Neutrophil (primary cell): ENCODE data around the gene TPSD1.

Source experiments
- H3K27ac ChIP-seq: fragments of 200-600 bp; sonication (generic); 2 replicates; pipeline ENCODE4 v1.5.1; 2016; ENCODE audit warnings: mild to moderate bottlenecking, moderate library complexity
- H3K27me3 ChIP-seq: fragments of 200-600 bp; sonication (generic); 2 replicates; pipeline ENCODE4 v1.6.0; 2016; ENCODE audit warnings: mild to moderate bottlenecking
- H3K36me3 ChIP-seq: fragments of 200-600 bp; sonication (generic); 2 replicates; pipeline ENCODE4 v1.5.1; 2017
- H3K4me1 ChIP-seq, 2 experiments: fragments of 200-600 bp in 1 of 2; sonication (generic) in 1 of 2; 1 replicate in 1 of 2; 2 replicates in 1 of 2; pipeline versions ENCODE4 v1.5.1 to v1.6.1; 2013 to 2016; ENCODE audit warnings: low read depth in 1 of 2, low read length in 1 of 2, mild to moderate bottlenecking in 1 of 2, moderate library complexity in 1 of 2; ENCODE audit not compliant: control insufficient read depth in 1 of 2, insufficient read depth in 1 of 2
- H3K4me3 ChIP-seq, 2 experiments: fragments of 200-600 bp in 1 of 2; sonication (generic) in 1 of 2; 1 replicate in 1 of 2; 2 replicates in 1 of 2; pipeline ENCODE4 v1.5.1; 2013 to 2016; ENCODE audit warnings: low read depth in 1 of 2, low read length in 1 of 2, mild to moderate bottlenecking in 1 of 2, moderate library complexity in 1 of 2
- H3K9me3 ChIP-seq: fragments of 200-600 bp; sonication (generic); 2 replicates; pipeline ENCODE4 v1.5.1; 2016
- TF ChIP-seq, protein P1 (sequence below): fragments of 200-600 bp; sonication (generic); IDR thresholded peaks from 2 replicates; pipeline ENCODE4 v1.5.1; 2016; ENCODE audit warnings: antibody characterized with exemption

Gene TPSD1

DNA sequence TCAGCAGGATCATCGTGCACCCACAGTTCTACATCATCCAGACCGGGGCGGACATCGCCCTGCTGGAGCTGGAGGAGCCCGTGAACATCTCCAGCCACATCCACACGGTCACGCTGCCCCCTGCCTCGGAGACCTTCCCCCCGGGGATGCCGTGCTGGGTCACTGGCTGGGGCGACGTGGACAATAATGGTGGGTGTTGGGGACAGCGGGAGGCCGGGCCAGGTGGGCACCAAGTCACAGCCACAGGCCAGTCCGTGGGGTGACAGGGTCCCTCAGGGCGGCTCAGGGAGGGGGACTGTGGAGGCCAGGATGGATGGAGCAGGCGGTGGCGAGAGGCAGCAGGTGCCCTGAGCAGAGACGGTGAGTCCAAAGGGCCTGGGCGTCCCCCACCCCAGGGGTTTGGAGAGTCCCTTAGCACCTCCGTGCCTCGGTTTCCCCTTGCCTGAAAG is 1.0 kb downstream of the TPSD1 start:
- Histone ChIP-seq H3K27ac (no peak overlapping the region), H3K4me3 (no peak overlapping the region), H3K9me3 (no peaks in the 10 kb centered on the region), H3K36me3 (no peaks in the 10 kb centered on the region), H3K4me1 (no peaks in the 10 kb centered on the region), H3K27me3 (peaks cover 33% of the 10 kb centered on the region)
- TF ChIP-seq, protein P1, sequence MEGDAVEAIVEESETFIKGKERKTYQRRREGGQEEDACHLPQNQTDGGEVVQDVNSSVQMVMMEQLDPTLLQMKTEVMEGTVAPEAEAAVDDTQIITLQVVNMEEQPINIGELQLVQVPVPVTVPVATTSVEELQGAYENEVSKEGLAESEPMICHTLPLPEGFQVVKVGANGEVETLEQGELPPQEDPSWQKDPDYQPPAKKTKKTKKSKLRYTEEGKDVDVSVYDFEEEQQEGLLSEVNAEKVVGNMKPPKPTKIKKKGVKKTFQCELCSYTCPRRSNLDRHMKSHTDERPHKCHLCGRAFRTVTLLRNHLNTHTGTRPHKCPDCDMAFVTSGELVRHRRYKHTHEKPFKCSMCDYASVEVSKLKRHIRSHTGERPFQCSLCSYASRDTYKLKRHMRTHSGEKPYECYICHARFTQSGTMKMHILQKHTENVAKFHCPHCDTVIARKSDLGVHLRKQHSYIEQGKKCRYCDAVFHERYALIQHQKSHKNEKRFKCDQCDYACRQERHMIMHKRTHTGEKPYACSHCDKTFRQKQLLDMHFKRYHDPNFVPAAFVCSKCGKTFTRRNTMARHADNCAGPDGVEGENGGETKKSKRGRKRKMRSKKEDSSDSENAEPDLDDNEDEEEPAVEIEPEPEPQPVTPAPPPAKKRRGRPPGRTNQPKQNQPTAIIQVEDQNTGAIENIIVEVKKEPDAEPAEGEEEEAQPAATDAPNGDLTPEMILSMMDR: no peak

DNA sequence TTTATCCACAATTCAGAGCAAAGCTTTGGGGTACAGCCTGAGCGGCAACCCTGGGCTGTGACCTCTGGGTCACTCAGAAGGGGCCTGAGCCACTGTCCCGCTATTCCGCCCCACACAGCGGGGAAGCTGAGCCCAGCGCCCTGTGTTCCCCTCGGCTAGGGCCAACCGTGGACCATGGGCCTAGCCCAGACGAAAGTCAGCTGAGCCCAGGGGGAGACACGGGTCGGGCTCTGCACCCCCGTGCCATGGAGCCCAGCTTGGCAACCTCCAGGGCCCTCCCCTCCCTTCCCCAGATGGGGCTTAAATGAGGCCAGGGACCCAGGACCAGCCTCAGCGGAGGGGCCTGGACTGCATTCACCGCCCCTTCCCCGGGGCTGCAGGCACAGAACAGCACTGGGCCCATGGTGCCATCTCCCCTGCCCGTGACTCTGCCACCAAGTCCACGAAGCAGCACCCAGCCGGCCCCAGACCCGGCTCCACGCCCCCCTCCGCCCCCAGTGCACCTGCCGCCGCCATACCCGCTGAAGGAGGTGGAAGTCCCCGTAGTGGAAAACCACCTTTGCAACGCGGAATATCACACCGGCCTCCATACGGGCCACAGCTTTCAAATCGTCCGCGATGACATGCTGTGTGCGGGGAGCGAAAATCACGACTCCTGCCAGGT is 1.8 kb downstream of the TPSD1 start:
- H3K36me3 ChIP-seq: no peaks in the 10 kb centered on the region
- TF ChIP-seq, protein P1: no peak
- peaks cover 41% of the 10 kb centered on the region for H3K27me3 ChIP-seq
- no peaks in the 10 kb centered on the region for H3K9me3 ChIP-seq
- no peak overlapping the region for H3K4me3 ChIP-seq
- H3K4me1 ChIP-seq: no peaks in the 10 kb centered on the region
- H3K27ac ChIP-seq: no peak overlapping the region

DNA sequence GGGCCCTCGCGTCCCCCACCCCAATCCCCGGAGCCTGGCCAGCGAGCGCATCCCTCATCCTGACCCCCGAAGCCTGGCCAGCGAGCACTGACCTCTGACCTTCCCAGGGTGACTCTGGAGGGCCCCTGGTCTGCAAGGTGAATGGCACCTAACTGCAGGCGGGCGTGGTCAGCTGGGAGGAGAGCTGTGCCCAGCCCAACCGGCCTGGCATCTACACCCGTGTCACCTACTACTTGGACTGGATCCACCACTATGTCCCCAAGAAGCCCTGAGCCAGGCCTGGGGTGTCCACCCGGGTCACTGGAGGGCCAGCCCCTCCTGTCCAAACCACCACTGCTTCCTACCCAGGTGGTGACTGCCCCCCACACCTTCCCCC is 2.3 kb downstream of the TPSD1 start:
- H3K36me3 ChIP-seq: no peaks in the 10 kb centered on the region
- peaks cover 46% of the 10 kb centered on the region for H3K27me3 ChIP-seq
- H3K4me3 ChIP-seq: no peak overlapping the region
- TF ChIP-seq, protein P1: no peak
- H3K27ac ChIP-seq: no peak overlapping the region
- no peaks in the 10 kb centered on the region for H3K4me1 ChIP-seq
- H3K9me3 ChIP-seq: no peaks in the 10 kb centered on the region

DNA sequence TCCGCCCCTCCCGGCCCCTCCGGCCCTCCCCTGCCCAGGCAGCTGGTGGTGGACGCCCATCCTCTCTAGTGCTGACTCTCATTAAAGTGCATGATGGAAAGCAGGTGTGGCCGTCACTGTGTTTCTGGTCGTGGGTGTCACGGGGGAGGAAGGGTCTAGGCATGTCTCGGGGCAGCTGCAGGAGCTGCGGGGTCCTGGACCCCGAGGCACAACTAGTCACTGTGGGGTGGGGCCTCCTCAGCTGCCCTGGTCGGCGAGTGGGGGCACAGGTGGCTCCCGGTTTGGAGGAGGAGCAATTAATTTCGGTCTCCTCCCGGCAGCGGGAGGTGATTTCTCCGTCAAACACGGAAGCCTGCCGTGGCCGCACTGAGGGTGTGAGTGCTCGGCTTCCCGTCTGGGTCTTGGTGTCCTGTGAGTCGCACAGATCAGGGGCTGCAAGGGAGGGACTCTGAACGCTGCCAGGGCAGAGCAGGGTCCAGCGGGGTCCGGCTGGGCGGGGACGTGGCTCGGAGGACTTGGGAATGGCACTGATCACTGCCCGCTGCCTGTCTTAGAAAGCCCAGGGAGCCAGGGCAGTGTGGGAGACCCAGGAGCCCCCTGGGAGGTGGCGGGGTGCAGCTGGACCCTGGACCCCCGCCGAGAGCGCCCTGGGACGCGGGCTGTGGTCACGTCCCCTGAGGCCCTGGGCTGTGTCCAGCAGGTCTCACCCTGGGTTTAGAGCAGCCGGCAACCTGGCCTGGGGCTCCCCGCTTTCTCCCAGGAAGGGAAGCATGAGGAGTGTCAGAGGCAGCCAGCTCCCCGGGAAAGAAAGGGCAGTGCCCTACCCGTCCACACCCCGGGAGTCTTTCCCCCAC is 3.3 kb downstream of the TPSD1 start:
- Histone ChIP-seq H3K4me3 (no peak overlapping the region), H3K27me3 (peaks cover 48% of the 10 kb centered on the region), H3K9me3 (no peaks in the 10 kb centered on the region), H3K4me1 (no peaks in the 10 kb centered on the region), H3K27ac (no peak overlapping the region), H3K36me3 (no peaks in the 10 kb centered on the region)
- TF ChIP-seq, protein P1: no peak

DNA sequence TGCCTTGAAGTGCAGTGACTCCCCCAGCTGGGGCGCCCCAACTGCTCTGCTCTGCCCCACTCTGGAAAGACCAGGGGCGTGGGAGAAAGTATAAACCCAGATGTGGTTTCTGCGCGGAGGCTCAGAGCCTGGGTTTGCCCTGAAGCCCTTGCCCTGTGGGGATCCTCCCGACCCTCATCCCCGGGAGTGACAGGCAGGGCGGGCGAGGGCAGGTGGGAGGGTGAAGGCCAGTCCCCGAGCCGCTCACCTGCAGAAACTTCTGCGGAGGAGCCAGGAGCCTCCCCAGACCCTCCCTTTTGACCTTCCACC is 3.8 kb downstream of the TPSD1 start:
- Histone ChIP-seq H3K9me3 (no peaks in the 10 kb centered on the region), H3K27ac (no peak overlapping the region), H3K27me3 (peaks cover 48% of the 10 kb centered on the region), H3K4me3 (no peak overlapping the region), H3K36me3 (no peaks in the 10 kb centered on the region), H3K4me1 (no peaks in the 10 kb centered on the region)
- TF ChIP-seq, protein P1: no peak
